GM12892 (cell line): Measurements from ENCODE around the gene STAG3.

Experiments used
- POLR2A ChIP-seq: IDR thresholded peaks from 2 replicates; pipeline ENCODE4 v1.6.1; 2011; ENCODE audit warnings: low read depth, low read length, control low read depth
- POLR2AphosphoS5 ChIP-seq: IDR thresholded peaks from 2 replicates; pipeline ENCODE4 v1.6.1; 2011; ENCODE audit warnings: low read depth, low read length, control low read depth
- TAF1 ChIP-seq: IDR thresholded peaks from 2 replicates; pipeline ENCODE4 v1.6.1; 2011; ENCODE audit warnings: low read depth, mild to moderate bottlenecking, control low read depth, low read length, borderline replicate concordance

GRCh38 chr7:100257017-100257416 is 79.3 kb downstream of the STAG3 start:
- no peak for TF ChIP-seq POLR2A
- TF ChIP-seq TAF1, result no peak
- TF ChIP-seq POLR2AphosphoS5, result no peak
